GM12878 (cell line): ENCODE data around the gene ERC2. TPM values are rescaled to one million over a fixed set of nuclear protein-coding genes. Genes with fewer than 3 reads are reported as not detected.

Experiments
- ATAC-seq: fragments of 200-7000 bp; cut with Tn5 transposase; 3 replicates; pipeline ENCODE4 v1.9.1; 2020; ENCODE audit warnings: mild to moderate bottlenecking, moderate library complexity
- BruUV-seq: library from RNA; stranded (reverse); fragments of 400-500 nt; replicated peaks from 2 replicates; lab custom pipeline; 2021; lab: Mats Ljungman, UMichigan
- CTCF ChIA-PET: fragments of 300-600 bp; sonication (Branson Sonifier 250); formaldehyde crosslinking; extraction: SDS; loops from one replicate; lab custom pipeline; 2021; ENCODE audit warnings: inconsistent platforms; lab: Yijun Ruan, JAX
- POLR2A ChIA-PET: fragments of 350-600 bp; formaldehyde crosslinking; extraction: SDS; loops from one replicate; lab custom pipeline; 2021; ENCODE audit warnings: inconsistent platforms; lab: Charles Lee
- RAD21 ChIA-PET: fragments of 300-600 bp; sonication (Branson Sonifier 250); formaldehyde crosslinking; loops from one replicate; lab custom pipeline; 2023; ENCODE audit warnings: antibody characterized with exemption; ENCODE audit not compliant: unreplicated experiment; lab: Charles Lee
- SMC1A ChIA-PET: fragments of 300-600 bp; sonication (Branson Sonifier 250); formaldehyde crosslinking; loops from one replicate; lab custom pipeline; 2023; ENCODE audit not compliant: unreplicated experiment, uncharacterized antibody; lab: Charles Lee
- DNase-seq: peaks from one replicate; pipeline ENCODE4 v3.0.0-alpha.2; 2011; ENCODE audit warnings: low read depth, low spot score
- FAIRE-seq: peaks from 3 replicates; lab custom pipeline; 2011; peaks lifted over from hg19 to GRCh38; lab: Jason Lieb, UNC
- H2AFZ ChIP-seq: 2 replicates; pipeline ENCODE4 v1.6.0; 2011; ENCODE audit warnings: low read depth, low read length, control low read depth; ENCODE audit not compliant: control insufficient read depth
- H3K27ac ChIP-seq: 2 replicates; pipeline ENCODE4 v1.5.1; 2011; ENCODE audit warnings: control low read depth; ENCODE audit not compliant: control insufficient read depth, insufficient read depth
- H3K27me3 ChIP-seq, 2 experiments: replicated peaks in 1 of 2; 2 replicates each; pipeline versions ENCODE4 v1.6.0 to v1.6.1; 2011; ENCODE audit warnings: low read length in 1 of 2; ENCODE audit not compliant: control insufficient read depth in 2 of 2, insufficient read depth in 2 of 2
- H3K36me3 ChIP-seq, 2 experiments: 2 replicates each; pipeline ENCODE4 v1.5.1; 2011; ENCODE audit warnings: low read length in 1 of 2; ENCODE audit not compliant: control insufficient read depth in 2 of 2, insufficient read depth in 2 of 2
- H3K4me1 ChIP-seq: 2 replicates; pipeline ENCODE4 v1.6.1; 2011; ENCODE audit warnings: mild to moderate bottlenecking, low read length, moderate library complexity, mixed read lengths; ENCODE audit not compliant: control insufficient read depth, insufficient read depth
- H3K4me2 ChIP-seq: 2 replicates; pipeline ENCODE4 v1.6.0; 2011; ENCODE audit warnings: control low read depth; ENCODE audit not compliant: control insufficient read depth, insufficient read depth
- H3K4me3 ChIP-seq: fragments of 200-600 bp; sonication (generic); 2 replicates; pipeline ENCODE4 v1.5.1; 2016
- H3K79me2 ChIP-seq: 2 replicates; pipeline ENCODE4 v1.6.0; 2011; ENCODE audit warnings: low read length; ENCODE audit not compliant: control insufficient read depth, insufficient read depth
- H3K9ac ChIP-seq: 2 replicates; pipeline ENCODE4 v1.8.0; 2011; ENCODE audit warnings: low read length, control low read depth, mixed read lengths; ENCODE audit not compliant: control insufficient read depth, insufficient read depth
- H3K9me3 ChIP-seq: replicated peaks from 3 replicates; pipeline ENCODE4 v1.5.1; 2011; ENCODE audit warnings: mild to moderate bottlenecking, low read length; ENCODE audit not compliant: control insufficient read depth, insufficient read depth
- H4K20me1 ChIP-seq: 2 replicates; pipeline ENCODE4 v1.6.0; 2011; ENCODE audit not compliant: control insufficient read depth, insufficient read depth
- CBX5 ChIP-seq: sonication (generic); IDR thresholded peaks from 2 replicates; pipeline ENCODE4 v1.6.1; 2016; ENCODE audit warnings: low read depth, moderate library complexity, mild to moderate bottlenecking, inconsistent platforms
- CEBPZ ChIP-seq: fragments of 150-350 bp; IDR thresholded peaks from 2 replicates; pipeline ENCODE4 v1.6.1; 2016; ENCODE audit warnings: low read depth, low read length
- CHD4 ChIP-seq: fragments of 200-600 bp; sonication (generic); IDR thresholded peaks from 2 replicates; pipeline ENCODE4 v1.6.1; 2016; ENCODE audit warnings: mild to moderate bottlenecking
- DPF2 ChIP-seq: fragments of 450-650 bp; IDR thresholded peaks from 2 replicates; pipeline ENCODE4 v1.6.1; 2017; ENCODE audit warnings: mild to moderate bottlenecking
- EP300 ChIP-seq, 2 experiments: fragments of 150-350 bp in 1 of 2; IDR thresholded peaks; 2 replicates each; pipeline ENCODE4 v1.6.1; 2011 to 2012; ENCODE audit warnings: low read depth in 2 of 2, low read length in 2 of 2, borderline replicate concordance in 1 of 2, improper control_type of control experiment in 1 of 2, inconsistent platforms in 1 of 2; ENCODE audit not compliant: control insufficient read depth in 1 of 2
- ESRRA ChIP-seq: IDR thresholded peaks from 2 replicates; pipeline ENCODE4 v1.6.1; 2012; ENCODE audit warnings: mild to moderate bottlenecking, low read length, improper control_type of control experiment
- IKZF1 ChIP-seq: fragments of 450-650 bp; conservative IDR thresholded peaks from 2 replicates; pipeline ENCODE4 v1.6.1; 2017; ENCODE audit warnings: antibody characterized with exemption, mild to moderate bottlenecking
- JUNB ChIP-seq: IDR thresholded peaks from 2 replicates; pipeline ENCODE4 v1.6.1; 2016; ENCODE audit warnings: antibody characterized with exemption, mild to moderate bottlenecking
- MTA3 ChIP-seq: IDR thresholded peaks from 2 replicates; pipeline ENCODE4 v1.6.1; 2012; ENCODE audit warnings: low read length, inconsistent platforms, borderline replicate concordance
- NFYB ChIP-seq: IDR thresholded peaks from 2 replicates; pipeline ENCODE4 v1.6.1; 2011; ENCODE audit warnings: low read depth, mild to moderate bottlenecking, low read length, improper control_type of control experiment, moderate library complexity; ENCODE audit not compliant: insufficient read depth
- SREBF2 ChIP-seq: IDR thresholded peaks from 2 replicates; pipeline ENCODE4 v1.6.1; 2012; ENCODE audit warnings: mild to moderate bottlenecking, low read length
- ZBTB40 ChIP-seq: fragments of 450-650 bp; IDR thresholded peaks from 2 replicates; pipeline ENCODE4 v1.6.1; 2016; ENCODE audit warnings: mild to moderate bottlenecking, moderate library complexity, borderline replicate concordance
- WGBS: methylation state at CpG from one replicate; pipeline ENCODE4 v1.1.6; 2016; ENCODE audit warnings: low lambda C conversion rate; ENCODE audit not compliant: insufficient replicate concordance, insufficient coverage; ENCODE audit errors: missing lambda C conversion rate; 5-methylcytosine and 5-hydroxymethylcytosine counted together
- in situ Hi-C: fragments of 300-500 bp; cut with MboI; formaldehyde crosslinking; loops from 9 replicates; pipeline ENCODE4 v1.14.3; 2018; ENCODE audit warnings: mixed read lengths
- intact Hi-C: fragments of 100-400 bp; cut with micrococcal nuclease; formaldehyde crosslinking; loops from one replicate; pipeline ENCODE4 v1.14.2; 2022; ENCODE audit not compliant: unreplicated experiment
- polyA plus RNA-seq, 11 experiments: library from polyadenylated mRNA; depleted of rRNA in 4 of 11; unstranded in 6 of 11; stranded (reverse) in 5 of 11; fragments of >200 nt; fragmentation: Nextera tagmentation in 4 of 11; fragmentation: Illumina TruSeq in 1 of 11; extraction: Ambion mirVana in 4 of 11; extraction: Trizol in 1 of 11; gene quantifications; 1 replicate in 1 of 11; 2 replicates in 10 of 11; pipeline versions ENCODE4 v1.2.1 to v1.2.3, GENCODE V29; 2011 to 2016; ENCODE audit warnings: inconsistent platforms in 2 of 11, missing spikeins in 2 of 11, low read depth in 1 of 11
- total RNA-seq, 4 experiments: library from RNA; depleted of rRNA in 3 of 4; stranded (reverse); fragments of >200 nt in 3 of 4; fragmentation: Illumina TruSeq in 1 of 4; extraction: Trizol in 1 of 4; gene quantifications; 2 replicates each; pipeline versions ENCODE4 v1.2.1 to v1.2.3, GENCODE V29; 2013 to 2021
- TF ChIP-seq, protein P1 (sequence below): fragments of 450-650 bp; IDR thresholded peaks from 2 replicates; pipeline ENCODE4 v1.6.1; 2018; ENCODE audit warnings: mild to moderate bottlenecking, low read depth, moderate library complexity; ENCODE audit not compliant: partially characterized antibody

Gene ERC2
- total and polyA plus RNA-seq, 10 of the 15 experiments (the other 5 are each of a cell fraction or from before 2014, with no cell fraction given), result 0.06 to 1.4 (median 0.12) TPM; not detected in 3

GRCh38 chr3:56304069-56304468, 164.2 kb downstream of the ERC2 start:
- RAD21 ChIA-PET, result no interaction called here
- H2AFZ ChIP-seq, result no peak overlapping the region
- DNase-seq (no peak), FAIRE-seq (no peak), ATAC-seq (no peak)
- H3K9me3 ChIP-seq, result no peaks in the 10 kb centered on the region
- no peak overlapping the region for H3K4me2 ChIP-seq
- H3K9ac ChIP-seq, result no peak overlapping the region
- no peaks in the 10 kb centered on the region for H3K4me1 ChIP-seq
- H3K79me2 ChIP-seq, result no peaks in the 10 kb centered on the region
- intact Hi-C loops, result no loop called here
- H3K27me3 ChIP-seq, result no peaks in the 10 kb centered on the region
- H3K36me3 ChIP-seq, result no peaks in the 10 kb centered on the region
- in situ Hi-C loops, result no loop called here
- H4K20me1 ChIP-seq, result no peaks in the 10 kb centered on the region
- no TSS peak for BruUV-seq
- no peak overlapping the region for H3K4me3 ChIP-seq
- SMC1A ChIA-PET, result interaction anchor here (0.8 to 1.3 kb wide), 3 partner anchors 16 to 870 kb away, joined by 3 read pairs; no protein-coding TSS in a partner anchor
- POLR2A ChIA-PET, result no interaction called here
- 0% methylated on average over 1 of the region's 1 CpG for WGBS
- CTCF ChIA-PET, result interaction anchor here (0.6 to 1.8 kb wide), 4 partner anchors 9 to 930 kb away, joined by 3 to 7 read pairs (median 4); no protein-coding TSS in a partner anchor
- H3K27ac ChIP-seq, result no peak overlapping the region
- no peak for TF ChIP-seq CBX5
- TF ChIP-seq IKZF1, result no peak
- TF ChIP-seq CEBPZ, result no peak
- no peak for TF ChIP-seq MTA3
- peak; percentile 63 for TF ChIP-seq JUNB
- TF ChIP-seq DPF2, result no peak
- no peak for TF ChIP-seq NFYB
- TF ChIP-seq, protein P1, sequence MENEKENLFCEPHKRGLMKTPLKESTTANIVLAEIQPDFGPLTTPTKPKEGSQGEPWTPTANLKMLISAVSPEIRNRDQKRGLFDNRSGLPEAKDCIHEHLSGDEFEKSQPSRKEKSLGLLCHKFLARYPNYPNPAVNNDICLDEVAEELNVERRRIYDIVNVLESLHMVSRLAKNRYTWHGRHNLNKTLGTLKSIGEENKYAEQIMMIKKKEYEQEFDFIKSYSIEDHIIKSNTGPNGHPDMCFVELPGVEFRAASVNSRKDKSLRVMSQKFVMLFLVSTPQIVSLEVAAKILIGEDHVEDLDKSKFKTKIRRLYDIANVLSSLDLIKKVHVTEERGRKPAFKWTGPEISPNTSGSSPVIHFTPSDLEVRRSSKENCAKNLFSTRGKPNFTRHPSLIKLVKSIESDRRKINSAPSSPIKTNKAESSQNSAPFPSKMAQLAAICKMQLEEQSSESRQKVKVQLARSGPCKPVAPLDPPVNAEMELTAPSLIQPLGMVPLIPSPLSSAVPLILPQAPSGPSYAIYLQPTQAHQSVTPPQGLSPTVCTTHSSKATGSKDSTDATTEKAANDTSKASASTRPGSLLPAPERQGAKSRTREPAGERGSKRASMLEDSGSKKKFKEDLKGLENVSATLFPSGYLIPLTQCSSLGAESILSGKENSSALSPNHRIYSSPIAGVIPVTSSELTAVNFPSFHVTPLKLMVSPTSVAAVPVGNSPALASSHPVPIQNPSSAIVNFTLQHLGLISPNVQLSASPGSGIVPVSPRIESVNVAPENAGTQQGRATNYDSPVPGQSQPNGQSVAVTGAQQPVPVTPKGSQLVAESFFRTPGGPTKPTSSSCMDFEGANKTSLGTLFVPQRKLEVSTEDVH, result no peak
- no peak for TF ChIP-seq EP300 (IDR thresholded peaks at IDR 0.05; ENCODE audit: borderline replicate concordance in 1 of 2, control insufficient read depth in 1 of 2, low read depth in 2 of 2, low read length in 2 of 2)
- TF ChIP-seq ZBTB40, result no peak
- no peak for TF ChIP-seq ESRRA
- no peak for TF ChIP-seq SREBF2
- TF ChIP-seq CHD4, result no peak
